NCI-H2081 treated with DMSO at 0.1 percent for 48 hours (cell line): Measurements from ENCODE around the gene PID1.
A peak's percentile ranks its signal among the peaks of the same experiment; 100 is the strongest.

ENCODE experiments used
- DNase-seq: peaks from one replicate; lab custom pipeline; 2025; lab: John Stamatoyannopoulos, UW

The PID1 gene

DNA sequence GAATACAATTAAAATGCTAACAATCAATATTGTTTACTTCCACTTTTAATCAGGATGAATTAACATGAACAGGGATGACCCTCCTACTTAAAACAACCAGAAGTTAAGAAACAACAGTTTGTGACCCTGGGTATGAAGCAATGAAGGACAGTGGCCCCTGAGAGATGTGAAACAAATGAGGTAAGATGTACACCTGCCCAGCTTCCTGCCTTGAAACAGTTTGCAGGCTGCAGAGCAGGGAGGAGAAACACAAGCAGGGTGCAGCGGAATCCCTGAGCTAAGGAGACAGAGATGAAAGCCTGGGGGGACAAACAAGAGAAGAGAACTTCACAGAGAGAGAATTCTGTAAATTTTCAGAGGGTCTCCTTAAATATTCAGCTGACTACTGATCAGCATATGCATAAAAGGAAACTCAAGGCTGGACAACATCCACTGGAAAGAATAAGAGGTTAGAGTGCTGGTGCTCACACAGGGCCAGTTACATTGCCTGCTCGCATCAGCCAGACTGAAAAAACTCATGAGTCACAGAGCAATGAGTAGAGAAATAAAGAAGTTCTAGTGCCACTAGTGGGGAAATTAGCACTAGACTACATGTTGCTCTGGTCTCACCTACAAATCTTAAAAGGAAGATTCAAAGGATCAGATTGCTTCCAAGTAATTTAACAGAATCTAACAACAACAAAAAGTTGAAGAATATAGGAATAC is 106.4 kb downstream of the PID1 start:
- DNase-seq = no peak

DNA sequence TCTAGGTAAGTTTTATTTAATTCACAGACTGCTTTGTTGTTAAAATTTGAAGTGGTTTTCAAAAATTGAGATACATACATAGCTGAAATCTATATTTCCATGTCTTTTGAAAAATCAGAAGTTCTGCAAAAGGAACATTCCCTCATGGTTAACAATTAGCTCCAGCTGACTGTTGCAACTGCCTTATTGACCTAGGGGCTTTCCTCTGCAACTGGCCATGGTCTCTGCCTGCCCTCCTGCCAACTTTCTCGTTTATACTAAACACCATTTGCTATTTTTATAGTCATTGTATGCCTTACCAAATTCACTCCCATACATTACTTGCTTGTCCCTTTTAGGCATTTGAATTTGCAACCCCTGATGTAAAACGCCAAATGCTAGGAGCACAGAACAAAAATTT is 107.2 kb downstream of the PID1 start:
- no peak for DNase-seq

DNA sequence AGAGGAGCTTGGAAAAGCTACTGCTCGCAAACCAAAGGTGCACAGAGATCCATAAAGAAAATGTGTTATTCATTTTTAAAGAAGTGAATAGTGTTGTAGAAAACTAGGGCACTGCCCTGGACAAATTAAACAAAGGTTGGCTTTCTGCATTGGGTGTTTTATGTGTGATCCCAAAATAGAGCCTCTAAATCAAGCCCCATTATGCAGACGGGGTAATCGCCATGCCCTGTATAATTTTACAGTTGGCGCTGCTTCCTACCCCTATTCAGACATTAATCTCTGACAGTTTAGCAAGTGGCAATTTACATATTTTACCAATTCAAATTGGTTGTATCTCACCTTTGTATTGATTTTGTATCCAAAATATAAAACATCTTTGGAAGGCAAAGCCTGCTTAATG is 109.1 kb downstream of the PID1 start:
- DNase-seq = peak; percentile 72

DNA sequence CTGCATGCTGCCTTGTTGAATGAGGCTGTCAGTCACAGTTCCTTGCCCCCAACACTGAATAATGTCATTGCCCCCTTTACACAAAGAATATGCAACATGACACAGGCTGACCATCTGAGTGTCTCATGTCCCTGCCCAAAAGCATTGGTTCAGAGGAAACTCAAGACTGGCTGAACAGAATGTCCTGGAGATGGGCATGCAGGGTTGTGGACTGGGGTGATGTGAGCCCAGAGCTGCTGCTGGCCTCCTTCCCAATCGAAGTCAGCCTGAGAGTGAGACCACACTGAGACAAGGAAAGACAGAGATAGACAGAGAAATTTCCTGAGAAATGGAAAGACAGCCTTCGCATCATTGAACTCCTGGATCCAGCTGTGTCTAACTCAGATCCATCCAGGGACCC is 110.1 kb downstream of the PID1 start:
- DNase-seq = no peak

DNA sequence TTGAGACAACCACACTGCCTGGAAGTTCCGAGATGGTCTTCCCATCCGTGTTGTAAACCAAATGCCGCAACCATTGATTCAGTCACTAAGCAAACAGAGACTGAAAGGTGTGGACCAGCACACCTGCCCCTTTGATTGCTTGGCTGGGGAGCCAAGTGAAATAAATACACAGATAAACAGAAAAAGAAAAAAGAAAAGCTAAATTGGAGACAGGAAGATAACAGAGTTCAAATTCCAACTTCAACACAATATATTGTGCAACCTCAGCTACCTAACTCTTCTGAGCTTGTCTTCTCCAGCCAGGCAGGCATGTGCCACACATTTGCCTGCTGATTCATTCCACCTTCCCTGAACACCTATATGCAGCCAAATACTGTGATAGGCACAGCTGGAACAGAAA is 110.9 kb downstream of the PID1 start:
- DNase-seq = peak; percentile 73

DNA sequence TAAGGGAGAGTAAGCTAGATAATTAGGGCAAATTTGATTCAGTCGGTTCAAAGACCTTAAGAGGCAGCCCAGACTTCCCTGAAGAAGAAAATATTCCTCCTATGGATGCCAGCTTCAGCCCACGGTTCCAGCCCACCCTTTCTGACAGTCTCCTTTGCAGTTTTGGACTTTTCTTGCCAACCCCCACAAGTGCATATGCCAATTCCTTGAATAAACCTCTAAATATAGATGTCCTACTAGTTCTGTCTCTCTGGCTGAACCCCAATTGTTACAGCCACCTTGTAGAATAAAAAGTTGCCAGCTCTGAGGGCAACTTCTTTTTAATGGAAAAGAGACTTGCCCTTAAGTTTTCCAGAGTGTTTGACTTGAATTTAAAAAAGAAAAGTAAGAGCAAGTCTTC is 111.7 kb downstream of the PID1 start:
- no peak for DNase-seq

DNA sequence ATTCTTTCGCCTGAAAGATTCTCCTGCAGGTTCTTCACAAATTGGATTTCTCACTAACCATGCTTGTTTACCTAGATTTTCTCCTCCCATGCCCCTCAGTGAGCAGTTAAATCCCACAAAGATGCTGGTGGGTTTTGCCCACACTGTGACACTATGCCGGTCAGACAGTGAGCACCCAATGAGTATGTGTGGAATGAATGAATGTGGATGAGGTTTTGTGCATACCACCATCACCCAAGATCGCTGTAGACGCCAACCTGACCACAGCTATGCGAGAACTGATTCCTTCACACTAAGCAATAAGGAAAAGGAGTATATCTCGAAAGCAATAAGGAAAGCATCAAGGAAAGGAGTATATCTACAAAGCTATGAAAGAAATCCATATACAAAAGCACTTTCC is 116.7 kb downstream of the PID1 start:
- no peak for DNase-seq

DNA sequence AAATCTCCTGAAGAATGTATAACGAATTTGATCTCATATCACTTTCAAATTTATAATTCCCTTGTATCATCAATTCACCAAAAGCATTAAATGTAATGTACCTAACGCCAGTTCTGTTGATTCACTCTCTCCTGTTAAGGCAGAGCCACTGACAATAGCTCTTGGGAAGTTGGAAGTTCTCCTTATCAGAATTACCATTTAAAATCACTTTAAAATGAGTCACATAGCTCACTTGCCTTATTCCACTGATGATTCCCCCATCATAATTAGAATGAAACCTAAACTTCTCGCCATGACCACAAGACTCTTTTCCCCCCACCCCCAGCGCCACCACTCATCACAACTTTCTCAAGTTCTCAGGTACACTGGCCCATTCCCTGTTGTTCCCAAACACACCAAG is 117.1 kb downstream of the PID1 start:
- no peak for DNase-seq

DNA sequence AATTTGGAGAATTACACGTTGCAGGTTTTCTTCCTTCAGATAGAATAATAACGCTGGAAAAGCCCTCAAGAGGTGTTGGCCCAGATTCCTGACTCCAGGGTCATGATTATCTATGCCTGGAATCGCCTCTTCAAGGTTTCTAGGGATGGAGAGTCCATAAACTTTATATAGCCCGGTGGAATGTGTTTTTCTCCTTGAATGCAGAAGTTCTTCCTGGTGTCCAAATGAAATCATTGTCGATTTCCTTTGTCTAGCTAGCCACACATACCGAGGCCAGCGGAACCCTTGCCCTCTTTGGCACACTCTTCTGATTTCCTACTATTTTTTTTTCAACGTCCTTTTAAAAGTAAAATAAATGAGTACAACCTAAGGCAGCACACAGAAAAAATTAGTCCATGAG is 117.8 kb downstream of the PID1 start:
- DNase-seq = no peak

DNA sequence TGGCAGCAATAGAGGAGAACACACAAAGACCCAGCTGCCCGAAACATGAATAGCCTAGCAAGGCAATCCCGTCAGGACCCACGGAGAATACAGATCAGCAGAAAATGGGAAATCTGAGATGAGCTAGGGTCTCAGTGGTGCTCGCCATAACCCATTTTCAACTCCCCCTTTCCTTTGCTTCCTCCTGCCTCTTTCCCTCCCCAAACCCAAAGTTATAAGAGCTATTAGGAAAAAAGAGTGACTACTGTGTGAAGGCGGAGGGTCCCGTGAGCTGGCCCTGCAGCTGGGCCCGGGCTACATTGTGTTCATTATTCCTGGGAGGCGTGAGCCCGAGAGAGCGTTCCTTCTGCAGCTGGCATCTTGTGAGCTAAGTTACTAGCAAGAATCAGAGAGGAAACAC is 118.4 kb downstream of the PID1 start:
- DNase-seq = no peak

DNA sequence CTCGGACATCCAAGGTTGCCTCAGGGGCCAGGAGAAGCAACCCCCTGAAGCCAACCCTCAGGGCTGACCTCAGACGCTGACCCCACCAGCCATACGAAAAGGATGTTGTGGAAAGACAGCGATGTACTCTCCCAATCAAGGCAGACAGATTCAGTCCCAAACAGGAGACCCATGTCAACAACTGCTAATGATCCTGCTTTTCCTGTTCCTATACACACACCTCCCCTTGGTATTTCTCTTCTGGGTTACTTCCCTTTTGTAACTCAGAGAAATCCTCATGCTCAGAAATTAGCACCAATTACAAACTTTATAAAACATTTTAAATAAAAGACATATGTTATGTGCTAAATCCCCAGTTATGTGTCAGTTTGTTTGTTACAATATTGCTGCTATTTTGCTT is 120.8 kb downstream of the PID1 start:
- no peak for DNase-seq

DNA sequence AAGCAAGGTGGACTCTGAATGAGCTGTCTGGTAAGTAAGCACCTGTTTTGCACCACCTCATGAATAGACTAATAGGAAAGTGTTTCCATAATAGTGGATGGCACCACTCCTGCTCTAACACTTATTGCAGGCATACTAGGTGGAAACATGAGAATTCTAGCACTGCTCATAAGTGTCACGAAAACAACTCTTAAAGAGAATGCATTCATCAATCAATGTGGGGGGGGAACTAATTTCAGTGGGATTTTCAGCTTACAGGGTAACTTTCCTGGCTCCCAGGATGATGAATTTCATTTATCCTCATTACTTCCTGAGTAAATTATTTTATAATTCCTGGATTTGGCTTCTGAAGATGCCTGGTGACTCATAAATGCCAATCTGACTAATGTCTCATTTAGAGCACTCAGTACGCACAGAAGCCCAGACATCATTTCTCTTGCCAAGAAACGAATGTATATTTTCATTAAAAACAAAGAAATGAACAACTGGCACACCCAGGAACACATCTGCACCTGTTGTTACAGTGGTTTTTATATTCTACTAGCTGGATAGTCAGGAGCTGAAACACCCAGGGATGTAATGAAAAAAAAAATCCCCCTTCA is 129.6 kb downstream of the PID1 start:
- no peak for DNase-seq

DNA sequence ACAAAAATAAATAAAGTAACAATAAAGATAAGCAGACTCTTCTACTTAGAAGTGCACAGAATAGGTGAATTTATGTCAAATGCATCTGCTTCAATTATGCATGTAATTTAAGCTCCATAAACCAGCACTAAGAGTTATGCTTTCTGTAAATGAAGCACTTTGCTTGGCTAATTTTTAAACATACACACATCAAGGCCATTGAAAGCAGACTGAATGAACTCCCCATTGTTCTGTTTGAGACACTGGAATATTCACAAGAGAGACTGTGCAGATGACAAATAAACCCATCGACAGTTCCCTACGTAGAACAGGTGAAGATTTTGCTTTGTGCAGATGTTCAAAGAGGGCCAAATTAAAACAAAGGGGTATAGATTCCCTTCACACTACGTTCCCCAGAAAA is 133.4 kb downstream of the PID1 start:
- DNase-seq = peak; percentile 33

DNA sequence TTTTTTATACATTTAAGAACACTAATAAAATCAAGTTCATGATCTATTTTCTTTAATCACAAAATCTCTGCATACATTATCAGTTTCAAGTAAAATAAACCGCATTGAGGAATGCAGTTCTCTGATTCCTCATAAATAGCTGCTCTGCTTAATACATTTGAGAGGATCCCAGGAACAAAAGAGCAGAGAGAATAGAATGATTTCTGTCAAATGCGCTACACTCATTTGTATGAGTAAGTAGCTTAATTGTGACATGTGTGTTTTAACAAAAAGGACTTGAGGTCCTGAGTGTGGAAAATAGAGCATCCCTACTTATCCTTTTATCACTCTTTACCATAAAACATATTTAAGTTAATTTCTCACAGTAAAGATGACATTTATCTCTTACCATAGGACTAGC is 134.0 kb downstream of the PID1 start:
- no peak for DNase-seq

DNA sequence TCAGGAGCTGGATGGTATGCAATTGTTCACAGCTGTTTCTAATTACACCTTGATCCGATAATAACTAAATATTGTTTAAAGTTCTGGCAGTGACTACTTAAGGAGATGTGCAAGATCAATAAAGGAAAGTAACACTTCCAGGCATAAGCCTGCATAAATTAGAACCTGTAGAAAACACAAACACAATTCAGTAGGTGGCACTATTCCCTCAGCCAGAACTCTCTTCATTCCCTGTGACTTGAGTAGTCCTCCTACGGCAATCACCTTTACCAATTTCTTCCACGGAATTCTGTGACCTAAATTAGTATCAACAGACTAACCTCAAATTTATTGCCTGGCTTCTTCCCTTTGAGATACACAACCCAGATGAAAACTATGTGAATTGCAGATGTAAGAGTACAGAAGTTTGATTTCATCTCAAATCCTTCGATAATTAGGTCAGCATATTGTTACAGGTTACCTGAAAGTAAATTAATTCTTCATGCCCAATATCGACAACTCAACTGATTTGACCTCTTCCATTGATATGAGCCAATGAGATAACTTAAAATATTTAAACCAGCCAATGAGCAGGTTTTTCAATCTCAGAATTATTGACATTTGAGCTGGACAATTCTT is 137.8 kb downstream of the PID1 start:
- peak; percentile 37 for DNase-seq

DNA sequence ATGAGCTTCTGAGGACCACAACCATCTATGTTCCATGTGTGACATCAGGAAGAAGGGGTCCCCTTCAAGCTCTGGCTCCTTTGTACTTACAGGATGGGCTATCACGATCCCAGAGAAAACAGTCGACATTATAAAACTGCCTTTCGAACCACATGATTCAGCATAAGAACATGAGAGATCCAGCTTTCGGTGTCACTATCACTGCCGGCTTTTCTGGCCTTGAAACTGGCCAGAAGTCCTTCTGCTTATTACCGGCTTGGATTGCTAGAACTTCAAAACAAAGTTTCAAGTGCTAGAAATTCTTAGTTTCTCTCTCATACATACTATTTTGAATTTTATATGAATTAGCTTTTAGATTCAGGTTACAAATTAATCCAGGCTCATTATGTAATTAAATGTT is 138.9 kb downstream of the PID1 start:
- no peak for DNase-seq

DNA sequence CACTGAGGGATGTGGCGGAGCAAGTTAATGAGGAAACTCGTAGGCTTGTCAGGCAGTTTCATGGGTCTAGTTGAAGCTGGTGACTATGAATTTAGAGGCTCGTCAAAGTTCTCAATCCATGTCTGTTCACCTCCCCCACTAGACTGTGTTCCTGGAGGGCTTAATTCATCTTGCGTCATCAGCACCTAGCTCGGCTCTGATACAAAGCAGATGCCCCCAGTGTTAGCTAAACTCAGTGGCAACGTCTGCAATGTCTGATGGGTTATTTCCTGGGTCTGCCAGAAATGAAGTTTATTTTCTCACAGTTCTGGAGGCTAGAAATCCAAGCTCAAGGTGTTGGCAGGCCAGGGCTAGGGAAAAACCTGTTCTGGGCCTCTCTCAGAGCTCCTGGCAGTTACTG is 140.6 kb downstream of the PID1 start:
- DNase-seq = no peak

DNA sequence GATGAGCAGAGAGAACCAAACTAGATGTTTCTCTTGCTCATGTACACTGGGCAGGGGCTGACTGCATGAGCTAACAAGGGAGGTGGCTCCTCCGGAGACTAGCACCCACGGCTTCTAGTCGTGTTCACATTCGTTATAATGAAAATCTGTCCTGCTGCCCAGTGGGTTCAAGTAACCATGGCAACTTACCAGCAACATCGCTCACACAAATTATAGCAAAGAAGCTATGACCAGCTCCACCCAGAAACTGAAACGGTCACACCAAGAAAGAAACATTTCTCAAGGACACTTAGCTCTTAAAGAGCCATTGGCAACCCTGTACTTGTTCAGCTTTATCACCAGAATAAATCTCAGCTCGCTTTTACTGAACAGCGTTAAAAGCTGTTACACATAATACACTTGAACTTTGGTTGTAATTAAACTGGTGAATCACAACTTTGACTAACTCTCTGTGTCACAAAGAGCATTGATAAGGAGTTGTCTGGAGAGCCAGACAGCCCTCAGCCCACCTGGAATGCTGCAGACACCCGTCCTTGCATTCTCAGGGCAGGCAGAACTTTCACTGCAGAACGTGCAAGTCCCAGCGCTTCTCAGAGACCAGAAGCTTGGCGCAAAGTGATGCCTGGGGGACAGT is 141.2 kb downstream of the PID1 start:
- DNase-seq = no peak

DNA sequence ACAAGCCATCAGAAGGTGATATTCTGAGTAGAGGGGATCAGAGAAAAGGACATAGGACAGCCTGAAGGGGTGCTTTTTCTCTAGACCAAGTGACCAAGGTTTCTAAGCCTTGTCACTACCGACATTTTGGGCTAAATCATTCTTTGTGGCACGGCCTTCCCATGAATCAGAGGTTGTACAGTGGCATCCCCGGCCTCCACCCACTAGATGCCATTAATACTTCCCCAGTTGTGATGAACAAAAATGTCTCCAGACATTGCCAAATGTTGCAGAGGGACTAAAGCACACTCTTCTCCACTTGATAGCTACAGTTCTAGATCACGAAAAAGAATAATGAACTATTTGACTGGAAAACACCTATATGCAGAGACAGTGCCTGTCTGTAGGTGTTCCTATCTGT is 143.6 kb downstream of the PID1 start:
- DNase-seq = no peak

DNA sequence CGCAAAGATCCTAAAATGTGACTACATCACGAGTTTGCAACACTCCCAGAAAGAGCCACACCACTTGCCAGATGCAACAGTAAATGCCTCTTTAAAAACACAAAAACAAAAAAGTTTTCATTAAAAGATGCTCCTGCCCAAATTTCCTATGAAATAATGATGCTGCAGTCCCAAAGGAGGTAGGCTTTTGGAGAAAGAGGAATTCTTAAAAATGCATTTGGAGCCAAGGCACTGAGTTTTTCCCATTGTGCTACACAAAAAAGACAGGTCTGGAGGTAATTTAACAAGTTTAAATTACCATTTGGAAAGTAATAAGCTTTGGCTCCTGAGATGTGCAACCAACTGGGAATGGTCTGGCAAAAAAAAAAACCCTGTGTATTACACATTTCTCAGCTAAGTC is 145.0 kb downstream of the PID1 start:
- no peak for DNase-seq

DNA sequence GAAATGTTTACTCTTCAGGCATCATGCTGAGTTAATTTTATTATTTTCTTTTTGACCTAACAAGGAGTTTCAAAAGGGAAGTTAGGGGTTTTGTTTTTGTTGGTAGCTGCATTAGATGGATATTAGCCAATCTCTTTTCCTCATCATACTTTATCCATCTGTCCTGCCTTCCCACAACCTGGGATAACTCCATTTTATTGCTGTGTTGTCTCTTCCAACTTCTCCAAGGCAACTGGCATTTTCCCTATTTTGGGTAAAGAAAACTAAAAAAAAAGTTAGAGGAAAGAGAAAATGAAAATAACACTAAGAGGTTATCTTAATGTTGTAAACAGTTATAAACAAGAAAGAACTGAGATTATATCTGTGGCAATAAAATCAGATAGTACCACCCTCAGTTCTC is 147.0 kb downstream of the PID1 start:
- DNase-seq = no peak

DNA sequence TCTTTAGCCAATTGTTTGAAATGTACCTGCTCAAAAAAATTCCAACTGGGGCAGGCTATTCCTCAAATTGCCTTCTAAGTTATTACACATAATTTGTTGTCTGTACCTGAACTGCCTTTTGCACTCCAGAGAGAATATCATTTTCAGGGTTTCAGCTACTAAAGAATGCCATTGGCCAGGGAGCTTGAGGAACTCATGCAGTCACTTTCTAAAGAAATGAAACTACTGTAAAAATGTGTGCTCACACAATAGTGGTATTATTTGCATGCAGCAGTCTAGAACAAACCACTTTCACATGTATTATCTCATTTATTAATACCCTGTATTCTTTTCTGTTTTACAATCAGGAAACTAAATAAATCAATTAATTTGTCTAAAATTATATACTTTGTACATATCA is 152.2 kb downstream of the PID1 start:
- no peak for DNase-seq

DNA sequence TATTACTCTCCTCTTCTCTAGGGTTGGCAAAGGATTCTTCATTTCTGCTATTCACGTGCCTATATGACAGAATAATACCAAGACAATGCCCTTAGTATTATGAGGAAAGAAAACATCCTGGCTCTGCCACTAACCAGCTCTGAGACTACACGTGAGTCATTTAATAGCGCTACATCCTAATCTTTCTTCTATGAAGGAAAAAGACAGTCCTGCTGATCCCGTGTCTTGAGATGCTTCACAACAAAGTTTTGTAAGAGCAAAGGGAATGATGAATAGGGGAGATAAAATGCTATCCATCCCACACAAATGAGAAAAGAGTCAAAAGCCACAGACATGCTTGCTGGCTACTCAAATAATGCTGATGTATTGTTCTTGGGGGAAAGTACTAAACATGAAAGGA is 152.8 kb downstream of the PID1 start:
- DNase-seq = no peak
